ENCODE results near the gene COL18A1. TPM values are rescaled to one million over a fixed set of nuclear protein-coding genes. Genes with fewer than 3 reads are reported as not detected.

The COL18A1 gene
- total RNA-seq, result 100 to 1,000 TPM in 3 of 7 donors, 10 to 100 TPM in 4; 71.8 to 208 (median 99.6) TPM
- polyA plus RNA-seq, result 10 to 100 TPM; 35.0 to 66.9 (median 60.0) TPM
- long read RNA-seq, donor 1, partial matches to known transcripts, result 41 of 41 reads
- long read RNA-seq, donor 1, other reads (novel, unspliced or antisense), result 0 of 41 reads
- long read RNA-seq, donor 2, partial matches to known transcripts, result 58 of 59 reads
- long read RNA-seq, donor 2, other reads (novel, unspliced or antisense), result 0 of 59 reads

DNA sequence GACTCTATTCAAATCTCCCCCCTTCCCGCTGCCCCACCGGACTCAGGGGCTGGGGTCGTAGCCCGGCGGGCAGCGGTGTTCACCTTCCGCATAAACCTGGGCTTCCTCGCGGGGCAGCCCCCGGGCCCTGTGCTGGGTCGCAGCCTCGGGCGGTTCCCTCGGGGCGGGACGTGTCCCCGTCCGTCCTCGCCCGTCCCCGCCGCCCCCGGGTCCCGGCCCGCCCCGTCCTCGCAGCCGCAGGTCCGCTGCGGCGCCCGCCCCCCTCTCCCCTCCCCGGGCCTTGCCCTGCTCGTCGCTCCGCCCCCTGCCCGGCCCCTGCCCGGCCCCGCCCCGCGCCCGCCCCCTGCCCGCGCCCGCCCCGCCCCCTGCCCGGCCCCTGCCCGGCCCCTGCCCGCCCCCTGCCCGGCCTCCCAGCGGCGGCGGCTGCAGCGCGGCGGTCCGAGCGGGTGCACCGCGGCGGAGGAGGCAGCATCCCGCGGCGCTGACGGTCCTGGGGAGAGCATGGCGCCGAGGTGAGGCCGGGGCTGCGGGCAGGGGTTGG, at the start of gene COL18A1:
Gene COL18A1 (plus strand): TSS at position 436 of the 541 bp plus-strand sequence. CDS start 66 bp downstream, at position 502.
- H3K27me3 ChIP-seq (replicated peaks in 1 of 7), result peaks cover 0 to 88% (median 36%) of the 10 kb centered on the region in 7 donors
- WGBS, 5 donors, result 0 to 3% (median 1%) methylated on average over 13 to 69 of the region's 69 CpGs
- TF ChIP-seq POLR2A (IDR thresholded peaks at IDR 0.05) (no peak), POLR2AphosphoS5 (IDR thresholded peaks at IDR 0.05) (peak in 2 of 3 donors; percentile 53 to 65)
- TF ChIP-seq, protein P1, sequence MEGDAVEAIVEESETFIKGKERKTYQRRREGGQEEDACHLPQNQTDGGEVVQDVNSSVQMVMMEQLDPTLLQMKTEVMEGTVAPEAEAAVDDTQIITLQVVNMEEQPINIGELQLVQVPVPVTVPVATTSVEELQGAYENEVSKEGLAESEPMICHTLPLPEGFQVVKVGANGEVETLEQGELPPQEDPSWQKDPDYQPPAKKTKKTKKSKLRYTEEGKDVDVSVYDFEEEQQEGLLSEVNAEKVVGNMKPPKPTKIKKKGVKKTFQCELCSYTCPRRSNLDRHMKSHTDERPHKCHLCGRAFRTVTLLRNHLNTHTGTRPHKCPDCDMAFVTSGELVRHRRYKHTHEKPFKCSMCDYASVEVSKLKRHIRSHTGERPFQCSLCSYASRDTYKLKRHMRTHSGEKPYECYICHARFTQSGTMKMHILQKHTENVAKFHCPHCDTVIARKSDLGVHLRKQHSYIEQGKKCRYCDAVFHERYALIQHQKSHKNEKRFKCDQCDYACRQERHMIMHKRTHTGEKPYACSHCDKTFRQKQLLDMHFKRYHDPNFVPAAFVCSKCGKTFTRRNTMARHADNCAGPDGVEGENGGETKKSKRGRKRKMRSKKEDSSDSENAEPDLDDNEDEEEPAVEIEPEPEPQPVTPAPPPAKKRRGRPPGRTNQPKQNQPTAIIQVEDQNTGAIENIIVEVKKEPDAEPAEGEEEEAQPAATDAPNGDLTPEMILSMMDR (IDR thresholded peaks at IDR 0.05 in 8 of 11, conservative IDR thresholded peaks at IDR 0.05 in 3 of 11), result no peak

DNA sequence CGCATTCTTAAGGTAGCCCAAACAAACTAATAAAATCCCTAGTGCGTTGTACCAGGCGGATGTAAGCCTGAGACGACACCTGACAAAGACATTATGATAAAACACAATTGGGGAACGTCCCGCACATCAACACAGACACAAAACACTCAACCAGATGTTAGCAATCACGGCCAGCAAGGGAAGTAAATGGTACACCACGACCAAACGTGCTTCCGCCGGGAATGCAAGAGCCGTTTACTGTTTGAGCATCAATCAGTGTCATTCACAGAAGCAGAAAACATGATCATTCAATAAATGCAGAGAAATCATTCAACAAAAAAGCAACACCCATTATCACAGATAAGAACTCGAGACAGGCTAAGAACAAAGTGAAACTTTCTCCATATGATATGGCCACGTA, 49.4 kb upstream of the COL18A1 start:
- H3K27me3 ChIP-seq (replicated peaks in 1 of 7), result peaks cover 0 to 28% (median 0%) of the 10 kb centered on the region in 7 donors
- no peak for DNase-seq
- H3K9me3 ChIP-seq, result no peaks in the 10 kb centered on the region
- intact Hi-C loops (cut with DNase I; ENCODE audit: low total_unique reads), result no loop called here
- WGBS, 5 donors, result 36 to 50% (median 47%) methylated on average over 14 of the region's 14 CpGs
- H3K27ac ChIP-seq, result peak overlapping the region in 1 of 8 donors; percentile 80
- peaks cover 0 to 30% (median 13%) of the 10 kb centered on the region in 6 donors for H3K4me1 ChIP-seq
- no peaks in the 10 kb centered on the region for H3K36me3 ChIP-seq
- TF ChIP-seq, protein P1 (IDR thresholded peaks at IDR 0.05 in 8 of 11, conservative IDR thresholded peaks at IDR 0.05 in 3 of 11), result no peak
- TF ChIP-seq POLR2A (IDR thresholded peaks at IDR 0.05) (no peak), POLR2AphosphoS5 (IDR thresholded peaks at IDR 0.05) (no peak)
- H3K4me3 ChIP-seq, result no peak overlapping the region

More for the DNA sequence above, at the start of gene COL18A1:
- Histone ChIP-seq H3K36me3 (no peaks in the 10 kb centered on the region), H3K9me3 (peaks cover 0 to 17% (median 12%) of the 10 kb centered on the region in 8 donors), H3K4me3 (peak within 1 kb of the TSS; percentile 27 to 79 (median 52)), H3K4me1 (peaks cover 4 to 37% (median 26%) of the 10 kb centered on the region in 6 donors), H3K27ac (peak within 1 kb of the TSS; percentile 29 to 81 (median 64))
- peak; percentile 80 for DNase-seq
- intact Hi-C loops (cut with DNase I; ENCODE audit: low total_unique reads), result no loop called here

DNA sequence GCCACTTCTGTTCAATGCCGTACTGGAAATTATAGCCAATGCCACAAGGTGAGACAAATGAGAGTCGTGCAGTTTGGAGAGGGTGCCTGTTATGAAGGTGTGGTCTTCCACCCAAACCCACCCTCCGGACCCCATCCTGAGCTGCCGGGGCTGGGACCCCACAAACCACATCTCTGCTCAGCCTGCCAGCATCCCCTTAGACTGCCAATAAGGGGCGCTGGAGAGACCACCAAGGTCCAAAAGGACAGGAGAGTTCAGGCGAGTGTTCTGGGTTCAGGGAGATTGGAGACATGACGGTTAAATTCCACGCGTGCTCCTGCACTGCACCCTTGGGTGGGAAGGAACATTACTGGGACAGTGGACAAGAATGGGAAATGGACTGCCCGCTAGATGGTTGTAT, 48.7 kb upstream of the COL18A1 start:
- Histone ChIP-seq H3K27ac (peak overlapping the region in 5 of 8 donors; percentile 61 to 80 (median 74)), H3K27me3 (replicated peaks in 1 of 7) (peaks cover 0 to 31% (median 0%) of the 10 kb centered on the region in 7 donors), H3K9me3 (no peaks in the 10 kb centered on the region), H3K36me3 (no peaks in the 10 kb centered on the region), H3K4me1 (peaks cover 0 to 23% (median 10%) of the 10 kb centered on the region in 6 donors), H3K4me3 (no peak overlapping the region)
- DNase-seq, result no peak
- no peak for TF ChIP-seq POLR2AphosphoS5 (IDR thresholded peaks at IDR 0.05)
- TF ChIP-seq, protein P1 (IDR thresholded peaks at IDR 0.05 in 8 of 11, conservative IDR thresholded peaks at IDR 0.05 in 3 of 11), result no peak
- TF ChIP-seq POLR2A (IDR thresholded peaks at IDR 0.05), result no peak
- WGBS, 5 donors, result 87 to 93% (median 90%) methylated on average over 9 to 10 of the region's 10 CpGs
- intact Hi-C loops (cut with DNase I; ENCODE audit: low total_unique reads), result no loop called here

Data from spleen (tissue), 13 donors.